Germinal center (tissue), 1 donor: ENCODE measurements around the gene NRG3.

ENCODE experiments used
- DNase-seq: peaks from one replicate; pipeline ENCODE4 v3.0.0; 2012; ENCODE audit warnings: mixed read lengths, low spot score

Gene NRG3

DNA sequence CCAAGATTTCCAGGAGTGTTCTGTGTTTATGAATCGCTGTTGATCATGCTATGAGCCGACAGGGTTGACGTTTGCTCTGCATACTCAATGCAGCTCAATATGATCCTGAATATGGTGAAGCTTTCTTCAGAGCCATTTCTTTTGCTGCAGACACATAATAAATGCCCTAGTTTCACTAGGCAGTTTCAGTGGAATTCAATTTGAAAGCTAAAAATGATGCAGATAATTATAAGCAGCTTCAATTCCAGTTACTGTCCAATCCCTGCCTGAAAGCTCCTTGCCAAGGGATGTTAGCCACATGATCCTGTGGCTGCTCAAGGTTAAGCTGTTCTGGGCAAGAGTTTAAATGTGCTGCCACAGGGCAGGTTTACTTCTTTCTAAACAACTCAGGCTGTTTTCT is 805.6 kb downstream of the NRG3 start:
- DNase-seq = no peak

GRCh38 chr10:82683945-82684344 is 809.0 kb downstream of the NRG3 start:
- DNase-seq = no peak

DNA sequence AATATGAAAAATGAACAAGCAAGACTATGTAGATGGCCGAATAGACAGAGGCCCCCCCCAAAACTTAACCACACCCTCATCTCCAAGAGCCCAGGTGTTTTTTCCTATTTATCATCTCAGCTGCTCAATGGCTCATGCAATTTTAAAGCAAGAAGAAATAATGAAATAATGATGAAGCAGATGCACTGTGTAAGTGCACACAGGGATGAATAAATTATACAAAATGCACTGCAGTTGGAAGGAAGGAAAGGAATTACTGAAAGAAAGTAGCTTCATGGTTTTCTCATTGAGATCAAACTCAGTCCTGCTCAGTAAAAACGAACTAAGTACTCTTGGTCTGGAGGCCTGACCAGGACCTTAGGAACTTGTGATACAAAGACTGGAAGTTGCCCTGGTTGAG is 810.1 kb downstream of the NRG3 start:
- no peak for DNase-seq

DNA sequence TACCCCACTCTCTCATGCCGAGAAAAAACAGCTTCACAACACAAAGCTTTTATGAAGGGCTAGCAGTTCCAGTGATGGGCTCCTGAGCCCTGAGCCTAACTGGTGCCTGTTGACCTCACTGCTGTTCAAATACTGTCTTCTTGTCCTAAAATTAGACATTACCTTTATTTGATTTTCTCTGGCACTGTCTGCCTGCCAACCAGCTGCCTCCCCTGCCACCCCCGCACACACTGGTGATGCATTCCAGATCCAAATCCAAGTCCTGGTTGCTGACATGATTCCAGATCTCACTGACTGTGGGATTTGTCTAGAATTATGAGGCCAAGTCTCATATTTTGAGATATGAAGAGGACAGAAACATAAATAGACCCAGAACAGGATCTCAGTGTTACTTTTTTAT is 816.2 kb downstream of the NRG3 start:
- no peak for DNase-seq

GRCh38 chr10:82692458-82692857 is 817.5 kb downstream of the NRG3 start:
- no peak for DNase-seq

DNA sequence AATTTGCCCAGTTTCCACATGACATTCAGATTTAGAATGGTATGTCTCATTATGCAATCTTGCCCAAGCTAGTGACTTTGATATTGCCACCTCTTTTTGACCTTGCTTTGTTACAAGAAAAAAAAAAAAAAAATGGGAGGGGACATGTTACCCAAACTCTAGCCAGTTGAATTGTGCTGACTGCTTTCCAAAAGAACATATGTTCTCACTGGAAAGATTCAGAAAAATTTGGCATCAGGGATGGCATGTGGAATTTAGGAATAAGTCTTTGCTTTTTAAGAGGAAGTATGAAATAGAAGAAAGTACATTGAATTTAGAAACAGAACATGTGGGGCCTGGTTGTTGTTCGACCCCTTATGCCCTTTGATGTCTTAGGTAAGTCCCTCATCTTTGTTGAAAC is 846.8 kb downstream of the NRG3 start:
- DNase-seq = no peak

DNA sequence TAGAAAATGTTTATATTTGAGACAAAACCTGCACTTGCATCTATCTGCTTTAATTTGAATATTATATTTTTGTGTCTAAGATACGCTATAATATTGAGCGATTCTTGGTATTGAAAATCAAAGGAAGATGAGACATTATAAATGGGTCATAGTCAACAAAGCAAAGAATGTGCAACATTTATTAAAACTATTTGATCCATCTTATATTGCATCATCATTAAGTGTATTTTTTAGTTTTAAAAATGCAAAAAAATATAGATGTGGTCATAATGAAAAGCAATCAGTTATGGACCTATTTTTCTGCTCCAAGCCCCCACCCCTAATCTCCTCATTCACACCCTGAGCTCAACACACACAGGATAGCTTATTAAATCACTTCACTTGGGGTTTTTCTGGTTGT is 847.3 kb downstream of the NRG3 start:
- DNase-seq = no peak

DNA sequence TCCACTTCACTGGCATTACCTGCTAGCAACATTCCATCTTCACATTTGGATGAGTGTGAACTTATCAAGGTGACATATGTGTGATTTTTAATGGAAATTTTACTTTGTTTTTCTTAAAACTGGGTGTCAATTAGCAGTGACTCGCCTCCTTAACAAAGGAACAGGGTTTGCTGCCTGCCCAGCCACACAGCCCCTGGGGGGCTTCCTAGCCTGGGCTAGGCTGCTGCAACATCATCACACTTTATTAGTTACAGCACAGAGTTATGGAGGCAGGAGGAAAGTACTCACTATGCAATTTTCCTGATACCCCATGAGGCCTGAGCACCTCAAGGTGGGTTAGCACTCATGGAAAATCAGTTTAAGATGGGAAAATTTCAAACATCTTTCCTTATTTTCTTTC is 861.3 kb downstream of the NRG3 start:
- DNase-seq = no peak

GRCh38 chr10:82737549-82737948 is 862.6 kb downstream of the NRG3 start:
- DNase-seq = no peak

GRCh38 chr10:82738592-82738991 is 863.6 kb downstream of the NRG3 start:
- no peak for DNase-seq

- DNase-seq = no peak
Measured at GRCh38 chr10:82742478-82742877, 867.5 kb downstream of the NRG3 start.

GRCh38 chr10:82742898-82743297 is 867.9 kb downstream of the NRG3 start:
- DNase-seq = no peak

DNA sequence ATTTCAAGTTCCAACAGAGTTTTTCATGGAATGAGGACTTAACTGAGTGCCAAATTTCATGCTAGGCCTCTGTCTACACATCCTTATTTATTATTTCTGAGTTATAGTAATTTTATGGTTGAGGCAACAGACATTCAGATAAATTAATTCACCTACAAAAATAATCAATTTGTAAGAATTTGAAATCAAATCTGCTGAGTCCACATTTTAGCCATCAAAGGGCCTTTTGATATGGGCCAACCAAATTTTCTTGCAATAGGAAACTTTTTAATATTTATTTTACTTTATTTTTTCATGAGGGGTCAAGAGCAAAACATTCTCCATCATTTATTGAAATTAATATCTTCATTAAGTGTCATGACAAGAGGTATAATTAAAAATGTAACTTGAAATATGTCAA is 875.5 kb downstream of the NRG3 start:
- no peak for DNase-seq

DNA sequence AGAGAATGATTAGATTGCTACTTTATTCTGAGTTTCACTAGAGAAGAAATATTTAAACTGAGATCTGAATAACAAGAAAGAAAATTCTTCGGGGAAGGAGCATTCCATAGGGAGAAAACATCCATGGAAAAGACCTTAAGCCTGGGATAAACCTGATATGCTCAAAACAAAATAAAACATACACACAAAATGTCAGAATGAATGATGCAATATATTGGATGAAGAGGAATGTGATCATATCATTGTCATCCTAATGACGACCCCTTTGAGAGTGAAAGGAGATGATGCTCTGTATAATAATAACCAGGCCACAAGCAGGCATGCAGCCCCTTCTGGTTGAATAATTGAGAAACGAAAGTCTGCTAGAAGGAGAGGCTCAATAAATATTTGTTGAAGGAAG is 882.4 kb downstream of the NRG3 start:
- no peak for DNase-seq

DNA sequence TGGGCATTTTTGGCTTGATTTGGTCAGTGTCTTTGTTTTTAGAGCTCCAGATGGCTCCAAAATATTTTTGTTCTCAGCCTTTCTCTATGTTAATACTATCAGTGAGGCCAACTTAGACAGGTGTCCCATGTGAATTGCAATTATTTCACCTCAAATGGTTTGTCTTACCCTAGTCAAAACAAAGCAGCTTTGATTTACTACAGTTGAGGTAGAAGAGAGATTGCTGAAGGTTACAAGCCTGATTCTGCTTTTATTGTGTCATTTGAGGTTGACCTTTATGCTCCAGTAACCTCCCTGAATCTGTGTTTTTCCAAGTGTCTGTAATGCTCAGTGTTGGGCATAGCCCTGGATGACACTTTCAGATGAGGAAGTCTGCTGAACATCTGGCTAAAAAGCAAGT is 882.9 kb downstream of the NRG3 start:
- DNase-seq = no peak

DNA sequence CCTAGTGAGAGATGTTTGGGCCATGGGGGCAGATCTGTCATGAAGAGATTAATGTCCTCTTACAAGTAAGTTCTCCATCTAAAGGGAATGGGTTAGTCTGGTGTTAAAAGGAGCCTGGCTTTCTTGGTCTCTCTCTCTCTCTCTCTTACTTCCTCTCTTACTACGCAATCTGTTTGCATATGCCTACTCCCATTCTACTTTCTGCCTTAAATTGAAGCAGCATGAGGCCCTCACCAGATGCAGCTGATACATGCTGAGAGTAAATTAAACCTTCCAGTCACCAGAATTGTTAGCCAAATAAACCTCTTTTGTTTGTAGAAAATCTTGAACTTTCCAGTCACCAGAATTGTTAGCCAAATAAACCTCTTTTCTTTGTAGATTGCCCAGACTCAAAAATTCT is 884.1 kb downstream of the NRG3 start:
- no peak for DNase-seq

DNA sequence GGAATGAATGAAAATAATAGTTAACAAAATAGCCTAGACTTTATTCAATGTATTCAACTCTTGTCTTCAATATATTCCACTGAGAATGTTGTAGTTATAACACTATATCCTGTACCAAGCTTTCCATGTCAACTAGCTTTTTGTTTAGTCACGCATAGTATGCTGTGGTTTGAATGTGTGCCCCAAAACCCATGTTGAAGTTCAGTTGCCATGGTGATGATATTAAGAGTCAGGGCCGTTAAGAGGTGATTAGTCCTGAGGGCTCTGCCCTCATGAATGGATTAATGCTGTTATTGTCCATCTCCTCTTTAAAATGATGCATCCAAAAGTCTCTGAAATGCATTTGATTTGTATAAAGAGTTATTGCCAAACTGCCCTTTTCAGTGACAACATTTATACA is 887.6 kb downstream of the NRG3 start:
- no peak for DNase-seq

DNA sequence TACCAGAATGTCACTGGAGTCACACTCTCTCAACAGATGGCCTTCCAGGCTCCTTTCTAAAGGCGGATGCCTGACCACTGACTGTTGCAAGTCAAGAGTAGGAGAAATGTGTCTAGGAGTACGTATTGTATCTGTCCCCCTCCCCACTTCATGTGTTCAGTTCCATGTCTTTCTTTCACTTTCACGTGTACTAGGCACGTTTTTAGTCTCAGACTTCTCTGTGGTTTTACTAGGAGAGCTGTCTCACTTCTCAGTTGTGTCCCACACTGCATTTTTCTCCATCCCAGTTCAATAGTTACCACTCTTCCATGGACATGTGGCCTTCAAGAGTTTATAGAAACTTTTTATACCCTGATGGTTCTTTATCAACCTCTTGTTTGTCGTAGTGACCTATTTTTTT is 893.0 kb downstream of the NRG3 start:
- DNase-seq = no peak

GRCh38 chr10:82778908-82779307 is 903.9 kb downstream of the NRG3 start:
- no peak for DNase-seq

DNA sequence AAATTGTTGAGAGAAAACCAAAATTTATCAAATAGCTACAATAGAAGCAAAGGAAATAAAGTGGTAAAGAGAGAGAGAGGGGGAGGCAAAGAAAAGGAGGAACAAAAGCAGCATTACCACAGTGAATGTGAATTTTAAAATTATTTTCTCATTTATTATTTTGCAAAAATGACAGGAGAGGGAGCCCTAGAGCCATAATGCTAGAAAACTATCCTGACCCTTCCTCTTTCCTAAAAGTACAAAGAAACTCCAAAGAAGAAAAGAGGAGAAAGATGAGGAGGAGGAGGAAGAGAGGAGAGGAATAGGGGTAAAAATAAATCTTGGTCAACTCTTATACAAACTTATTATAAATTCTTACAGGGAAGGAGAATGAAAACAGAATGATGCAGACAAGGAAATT is 921.5 kb downstream of the NRG3 start:
- no peak for DNase-seq

DNA sequence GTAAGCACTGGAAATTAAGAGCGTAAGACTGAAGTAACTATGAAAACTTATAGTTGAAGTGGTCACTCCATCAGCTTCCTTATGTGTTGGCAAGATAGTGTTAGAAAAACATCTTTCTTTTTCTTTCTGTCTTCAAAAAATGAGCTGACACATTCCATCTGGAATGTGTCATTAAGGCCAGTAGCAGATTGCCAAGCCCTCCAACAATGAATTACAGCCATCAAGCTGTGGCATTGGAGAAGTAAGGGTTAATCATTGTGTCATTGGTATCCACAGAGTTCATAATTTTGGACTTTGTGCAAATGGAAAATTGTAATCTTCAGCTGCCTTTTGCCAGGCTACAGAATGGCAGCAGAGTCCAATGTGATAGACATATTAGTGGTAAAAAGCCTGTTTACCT is 926.3 kb downstream of the NRG3 start:
- no peak for DNase-seq

DNA sequence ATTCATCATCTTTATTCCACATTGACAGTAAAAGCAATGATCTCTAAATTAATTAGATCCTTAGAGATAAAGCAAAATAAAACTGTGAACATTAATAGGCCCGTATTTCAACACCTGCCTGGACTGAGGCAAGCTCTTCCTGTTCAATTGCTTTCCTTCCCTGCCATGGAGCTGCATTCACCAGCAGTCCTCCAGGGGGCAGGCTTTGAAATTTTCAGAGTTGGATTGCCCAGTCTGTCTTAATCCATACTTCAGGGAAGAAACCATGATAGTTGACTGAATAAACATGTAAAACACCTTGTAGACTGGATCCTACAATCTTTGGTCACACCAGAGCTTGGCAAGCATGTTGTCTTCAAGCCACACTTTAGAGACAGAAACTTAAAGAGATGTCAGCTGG is 936.6 kb downstream of the NRG3 start:
- DNase-seq = no peak

GRCh38 chr10:82813856-82814255 is 938.9 kb downstream of the NRG3 start:
- DNase-seq = no peak

DNA sequence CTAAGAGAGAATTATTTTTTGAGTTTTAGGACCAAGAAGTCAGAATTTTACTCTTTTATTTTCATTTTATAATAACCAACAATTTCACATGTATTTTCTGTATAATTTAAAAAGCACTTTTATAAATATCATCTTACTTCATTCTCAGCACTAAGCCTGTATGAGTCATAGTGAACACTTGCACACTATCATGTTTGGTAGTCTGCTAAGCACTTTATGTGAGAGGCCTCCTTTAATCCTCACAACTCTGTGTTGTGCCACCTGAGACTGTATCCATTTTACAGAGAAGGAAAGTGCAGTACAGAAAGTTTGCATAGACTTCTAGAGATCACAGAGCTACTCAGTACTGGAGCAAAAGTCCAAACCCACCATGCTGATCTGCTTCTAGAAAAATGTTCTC is 939.6 kb downstream of the NRG3 start:
- DNase-seq = no peak

DNA sequence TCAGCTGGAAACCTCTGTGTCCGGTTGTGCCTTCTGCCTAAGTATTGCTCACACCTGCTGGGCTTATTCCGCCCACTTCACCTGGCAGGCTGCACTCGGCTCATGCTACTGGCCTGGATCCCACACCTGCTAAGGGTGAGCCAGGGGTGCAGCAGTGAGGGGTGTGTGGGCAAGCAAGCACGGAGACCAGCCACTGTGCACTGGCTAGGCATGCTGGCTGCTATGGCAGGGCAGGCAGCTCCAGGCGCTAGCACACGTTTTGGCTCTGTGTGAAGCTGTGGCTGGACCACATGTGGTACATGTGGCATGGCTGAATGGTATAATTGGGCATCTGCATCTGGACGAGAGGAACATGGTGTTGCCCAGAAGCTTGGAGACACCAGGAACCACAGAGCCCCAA is 940.7 kb downstream of the NRG3 start:
- no peak for DNase-seq
